COR-L47 (cell line): ENCODE measurements around the gene CSNK1G1.
"Not testable (repeated sequence)": the region's sequence is repeated elsewhere in the genome, so short reads cannot be mapped to it uniquely, and the experiment has no call there.

Experiments used
- DNase-seq: peaks from one replicate; lab custom pipeline; 2025; lab: John Stamatoyannopoulos, UW

Gene CSNK1G1

DNA sequence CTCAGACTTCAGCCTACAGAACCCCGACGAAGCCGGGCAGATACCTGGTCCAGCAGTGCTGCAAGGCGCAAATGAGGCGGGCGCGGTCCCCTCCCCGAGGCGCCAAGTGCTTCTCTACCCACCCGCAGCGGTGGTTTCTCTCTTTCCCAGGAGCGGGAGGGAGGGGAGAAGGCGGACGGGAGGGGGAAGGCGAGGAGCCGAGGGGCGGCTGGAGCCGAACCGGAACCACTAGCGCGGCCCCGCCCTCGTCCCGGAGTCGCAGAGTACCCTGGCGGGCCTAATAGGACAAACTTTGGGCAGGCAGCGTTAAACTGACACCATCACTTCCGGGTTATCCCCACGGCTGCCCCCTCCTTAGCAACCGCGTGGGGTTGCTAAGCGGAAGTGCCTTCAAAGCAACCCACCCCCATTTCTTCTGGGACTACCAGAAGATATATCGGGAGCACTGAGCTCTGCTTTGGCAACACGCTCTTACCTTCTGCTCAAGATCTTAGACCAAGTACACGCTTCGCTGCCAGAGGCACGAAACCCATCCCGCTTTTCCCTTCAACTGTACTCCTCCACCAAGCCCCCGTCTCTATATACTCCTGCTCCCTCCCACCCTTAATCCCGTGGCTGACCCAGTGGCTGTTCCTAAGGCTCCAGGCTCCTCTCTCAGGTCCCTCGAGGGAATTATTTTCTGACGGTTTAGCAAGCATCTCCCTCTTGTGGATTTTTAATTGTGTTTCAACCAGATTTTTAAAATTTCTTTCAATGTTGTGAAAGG is at the start of gene CSNK1G1:
CSNK1G1 (minus strand) TSS at position 230 of the 766 bp plus-strand sequence. CDS start 55,674 bp downstream, outside the sequence.
- DNase-seq: peak; percentile 96

DNA sequence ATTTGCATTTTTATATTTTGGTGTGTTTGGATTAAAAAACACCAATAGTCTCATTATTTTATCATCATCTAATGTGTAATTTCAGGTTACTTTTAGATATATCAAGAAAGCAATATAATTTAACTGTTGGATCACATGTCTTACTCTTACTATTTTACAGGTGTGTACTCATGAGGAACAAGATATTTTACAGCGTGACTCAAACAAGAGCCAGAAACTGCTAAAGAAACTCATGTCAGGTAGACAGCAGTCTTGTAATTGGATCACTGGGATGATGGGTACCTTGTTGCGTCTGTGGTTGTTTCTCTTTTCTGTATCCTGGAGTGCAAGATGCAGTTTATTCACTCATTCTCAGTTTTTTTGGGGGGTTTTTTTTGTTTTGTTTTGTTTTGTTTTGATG is 44.6 kb upstream of the CSNK1G1 start:
- no peak for DNase-seq

DNA sequence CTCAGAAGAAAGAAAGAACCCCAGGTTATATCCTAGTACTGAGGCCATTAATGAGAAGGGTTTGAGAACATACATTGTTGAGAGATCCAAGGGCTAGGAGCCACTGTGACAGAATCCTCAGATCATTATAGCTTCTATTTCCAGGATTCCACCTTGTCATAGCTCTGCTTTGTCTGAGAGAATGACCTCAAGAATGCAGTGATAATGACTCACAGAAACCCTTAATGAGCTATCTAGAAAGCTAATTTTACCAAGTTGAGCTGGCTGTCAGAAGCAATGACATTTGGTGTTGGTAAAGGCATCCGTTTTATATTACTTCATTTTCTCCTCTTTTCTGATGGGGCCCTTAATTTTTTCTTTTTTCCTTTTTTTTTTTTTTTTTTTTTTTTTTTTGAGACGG is 42.6 kb upstream of the CSNK1G1 start:
- DNase-seq: no peak

DNA sequence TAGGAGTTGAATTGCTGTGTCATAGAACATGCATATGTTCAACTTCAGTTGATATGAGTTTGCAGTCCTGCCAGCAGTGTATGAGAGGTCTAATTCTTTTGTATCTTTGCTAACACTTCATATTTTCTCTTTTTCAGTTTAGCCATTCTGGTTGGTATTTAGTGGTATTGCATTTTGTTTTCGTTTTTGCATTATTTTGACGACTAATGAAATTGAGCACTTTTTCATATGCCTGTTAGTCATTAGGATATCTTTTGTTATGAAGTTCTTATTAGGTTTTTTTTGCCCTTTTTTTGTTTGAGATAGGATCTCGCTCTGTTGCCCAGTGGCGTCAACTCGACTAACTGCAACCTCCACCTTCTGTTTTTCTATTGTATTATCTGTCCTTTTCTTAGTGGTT is 40.8 kb upstream of the CSNK1G1 start:
- no peak for DNase-seq

DNA sequence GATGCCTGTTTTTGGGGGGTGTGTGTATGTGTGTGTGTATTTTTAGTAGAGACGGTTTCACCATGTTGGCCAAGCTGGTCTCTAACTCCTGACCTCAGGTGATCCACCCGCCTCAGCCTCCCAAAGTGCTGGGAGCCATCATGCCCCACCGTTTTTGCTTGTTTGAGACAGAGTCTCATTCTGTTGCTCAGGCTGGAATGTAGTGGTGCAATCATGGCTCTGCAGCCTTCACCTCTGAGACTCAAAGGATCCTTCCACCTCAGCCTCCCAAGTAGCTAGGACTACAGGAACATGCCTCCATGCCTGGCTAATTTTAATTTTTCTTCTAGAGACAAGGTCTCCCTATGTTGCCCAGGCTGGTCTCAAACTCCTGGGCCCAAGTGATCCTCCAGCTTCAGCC is 36.5 kb upstream of the CSNK1G1 start:
- DNase-seq: not testable (repeated sequence)

DNA sequence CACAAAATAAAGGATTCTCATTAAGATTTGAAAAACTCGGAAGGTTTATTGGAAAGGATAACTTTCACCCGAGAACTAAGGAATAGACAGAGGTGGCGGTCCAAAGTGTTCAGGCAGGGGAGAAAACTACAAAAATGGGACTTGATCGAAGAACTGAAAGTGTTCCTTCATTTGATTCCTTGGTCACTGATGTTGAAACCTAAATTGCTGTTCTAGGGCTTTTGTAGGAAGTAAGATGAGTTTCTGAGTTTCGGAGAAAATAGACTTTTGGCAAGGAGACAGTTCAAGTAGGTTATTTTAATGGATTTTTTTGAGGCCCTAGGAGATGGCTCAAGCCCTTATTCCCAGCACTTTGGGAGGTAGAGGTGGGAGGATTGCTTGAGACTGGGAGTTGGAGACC is 33.1 kb upstream of the CSNK1G1 start:
- DNase-seq: no peak

DNA sequence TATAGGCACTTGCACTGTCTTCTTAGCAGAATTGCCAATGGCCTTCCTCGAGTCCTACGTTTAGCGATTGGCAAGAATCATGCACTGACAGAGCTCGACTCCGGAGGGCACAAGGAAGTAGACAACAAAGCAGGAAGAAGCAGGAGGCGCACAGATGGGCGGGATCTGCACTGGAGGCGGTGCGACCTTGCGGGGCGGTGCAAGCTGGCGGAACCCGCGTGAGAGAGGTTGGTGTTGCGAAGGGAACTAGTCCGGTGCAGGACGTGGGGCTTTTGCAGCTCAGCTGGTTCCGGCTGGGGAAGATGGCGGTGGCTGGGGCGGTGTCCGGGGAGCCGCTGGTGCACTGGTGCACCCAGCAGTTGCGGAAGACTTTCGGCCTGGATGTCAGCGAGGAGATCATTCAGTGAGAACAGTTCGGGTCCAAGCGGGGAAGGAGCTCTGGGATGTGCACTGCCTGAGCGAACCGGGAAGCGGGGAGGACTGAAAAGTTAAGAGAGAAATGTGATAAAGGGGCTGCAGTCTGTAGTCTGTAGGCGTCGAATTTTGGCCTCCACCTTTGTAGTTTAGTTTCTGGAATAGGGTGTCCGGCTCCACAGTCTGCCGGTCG is 31.7 kb upstream of the CSNK1G1 start, which contains the start of gene TRIP4:
TRIP4 (plus strand) TSS at position 275 of the 607 bp plus-strand sequence; CDS start at position 303, 28 bp downstream.
- DNase-seq: peak; percentile 95

DNA sequence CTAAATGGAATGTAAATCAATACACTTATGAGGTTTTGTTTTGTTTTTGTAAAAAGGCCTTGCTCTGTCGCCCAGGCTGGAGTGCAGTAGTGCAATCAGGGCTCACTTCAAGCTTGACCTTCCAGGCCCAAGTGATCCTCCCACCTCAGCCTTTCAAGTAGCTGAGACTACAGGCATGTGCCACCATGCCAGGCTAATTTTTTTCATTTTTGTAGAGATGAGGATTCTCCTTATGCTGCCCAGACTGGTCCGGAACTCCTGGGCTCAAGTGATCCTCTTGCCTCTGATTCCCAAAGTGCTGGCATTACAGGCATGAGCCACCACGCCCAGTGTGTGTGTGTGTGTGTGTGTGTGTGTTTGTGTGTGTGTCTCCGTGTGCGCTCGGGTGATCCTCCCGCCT is 30.3 kb upstream of the CSNK1G1 start:
- DNase-seq: no peak

DNA sequence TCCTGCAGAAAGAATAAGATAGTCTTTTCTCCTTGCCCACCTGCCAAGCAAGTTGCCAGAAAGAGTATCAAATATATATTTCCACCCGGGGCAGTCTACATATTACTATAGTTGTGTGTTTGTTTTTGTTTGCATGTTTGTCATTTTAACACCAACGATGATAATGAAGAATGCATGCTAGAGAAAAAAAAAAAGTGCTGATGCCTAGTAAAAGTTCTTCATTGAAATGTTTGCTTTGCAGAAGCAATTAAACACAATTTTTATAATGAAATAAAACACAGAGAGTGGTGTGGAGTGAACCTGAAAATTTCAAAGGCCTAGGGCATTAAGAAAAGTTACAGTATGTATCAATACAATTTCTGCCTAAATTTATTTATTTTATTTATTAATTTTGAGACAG is 27.8 kb upstream of the CSNK1G1 start:
- no peak for DNase-seq

DNA sequence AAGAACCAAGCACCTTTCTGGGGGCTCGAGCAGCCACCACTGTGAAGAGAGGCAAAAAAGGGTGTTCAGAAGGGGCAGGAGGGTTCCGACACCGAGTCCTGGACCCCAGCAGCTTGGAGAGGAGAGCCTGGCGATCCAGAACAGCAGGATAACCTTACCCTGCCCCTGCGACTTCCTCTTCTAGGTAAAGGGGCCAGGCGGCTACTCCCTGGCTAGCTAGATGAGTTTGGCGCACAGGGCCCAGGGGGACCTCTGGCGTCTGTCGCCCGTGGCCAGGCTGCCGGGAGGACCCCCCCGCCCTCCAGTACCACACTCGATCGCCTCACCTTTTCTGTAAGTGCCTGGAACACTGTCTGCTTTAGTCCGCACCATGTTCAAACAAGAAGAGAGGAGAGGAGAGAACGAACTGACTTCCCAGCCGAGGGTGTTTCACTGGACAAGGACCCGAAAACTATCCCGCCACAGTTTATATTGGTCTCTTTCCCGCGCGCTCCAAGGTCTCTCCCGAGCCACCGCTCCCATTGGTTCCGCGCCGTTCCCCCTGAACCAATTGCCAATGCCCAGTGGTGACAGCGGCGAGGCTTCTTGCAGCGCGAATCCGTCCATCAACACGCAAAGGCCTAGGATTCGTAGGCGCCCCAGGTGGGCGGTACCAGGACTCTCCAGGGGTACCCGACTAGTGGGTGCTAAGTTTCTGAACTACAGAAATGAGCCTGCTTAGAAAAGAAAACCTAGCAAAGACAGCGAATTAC is 25.2 kb upstream of the CSNK1G1 start, which contains the start of gene PCLAF:
PCLAF (minus strand) TSS at position 442 of the 752 bp plus-strand sequence; CDS start at position 372, 70 bp downstream.
- peak; percentile 96 for DNase-seq

DNA sequence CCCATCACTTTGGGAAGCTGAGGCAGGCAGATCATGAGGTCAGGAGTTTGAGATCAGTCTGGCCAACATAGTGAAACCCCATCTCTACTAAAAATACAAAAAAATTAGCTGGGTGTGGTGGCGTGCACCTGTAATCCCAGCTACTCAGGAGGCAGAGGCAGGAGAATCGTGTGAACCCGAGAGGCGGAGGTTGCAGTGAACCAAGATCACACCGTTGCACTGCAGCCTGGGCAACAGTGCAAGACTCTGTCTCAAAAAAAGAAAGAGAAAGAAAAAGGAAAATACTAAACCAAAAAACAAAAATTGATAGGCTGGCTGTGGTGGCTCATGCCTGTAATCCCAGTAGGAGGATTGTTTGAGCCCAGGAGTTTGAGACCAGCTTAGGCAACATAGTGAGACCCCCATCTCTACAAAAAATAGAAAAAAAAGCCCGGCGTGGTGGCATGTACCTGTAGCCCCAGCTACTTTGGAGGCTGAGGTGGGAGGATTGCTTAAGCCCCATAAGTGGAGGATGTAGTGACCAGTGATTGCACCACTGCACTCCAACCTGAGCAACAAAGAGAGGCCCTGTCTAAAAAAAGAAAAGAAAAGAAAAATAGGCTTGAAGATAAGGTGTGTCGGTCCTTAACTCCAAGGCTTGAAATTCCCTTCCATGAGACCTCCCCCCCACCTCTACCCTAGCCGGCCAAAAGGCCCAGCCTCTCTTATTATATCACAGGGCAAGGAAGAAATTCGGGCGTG is 24.3 kb upstream of the CSNK1G1 start:
- DNase-seq: not testable (repeated sequence)

DNA sequence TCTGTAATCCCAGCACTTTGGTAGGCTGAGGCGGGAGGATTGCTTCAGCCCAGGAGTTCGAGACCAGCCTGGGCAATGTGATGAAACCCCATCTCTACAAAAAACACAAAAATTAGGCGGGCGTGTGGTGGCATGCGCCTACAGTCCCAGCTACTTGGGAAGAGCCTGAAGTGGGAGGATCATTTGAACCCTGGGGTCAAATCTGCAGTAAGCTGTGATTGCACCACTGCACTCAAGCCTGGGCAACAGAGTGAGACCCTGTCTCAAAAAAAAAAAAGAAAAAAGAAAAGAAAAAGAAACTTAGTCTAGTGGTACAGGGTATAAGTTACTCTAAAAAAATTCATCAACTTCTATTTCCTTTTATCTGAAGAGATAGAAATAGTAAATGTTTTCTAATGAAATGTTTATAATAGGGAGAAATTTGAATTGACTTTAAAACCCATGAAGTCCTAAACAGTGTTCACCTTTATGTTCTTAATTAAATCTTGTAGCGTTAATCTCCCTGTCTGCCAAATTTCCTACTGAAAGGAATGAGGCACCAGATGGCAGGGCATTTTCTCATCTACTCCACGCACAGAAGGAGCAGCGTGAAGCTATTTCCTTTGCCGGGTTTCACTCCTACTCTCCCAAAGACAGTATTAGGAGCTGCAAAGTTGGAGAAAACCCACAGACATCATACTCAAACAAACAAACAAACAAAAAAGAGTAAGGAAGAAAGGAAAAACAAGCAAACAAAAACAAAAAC is 23.4 kb upstream of the CSNK1G1 start:
- DNase-seq: no peak

DNA sequence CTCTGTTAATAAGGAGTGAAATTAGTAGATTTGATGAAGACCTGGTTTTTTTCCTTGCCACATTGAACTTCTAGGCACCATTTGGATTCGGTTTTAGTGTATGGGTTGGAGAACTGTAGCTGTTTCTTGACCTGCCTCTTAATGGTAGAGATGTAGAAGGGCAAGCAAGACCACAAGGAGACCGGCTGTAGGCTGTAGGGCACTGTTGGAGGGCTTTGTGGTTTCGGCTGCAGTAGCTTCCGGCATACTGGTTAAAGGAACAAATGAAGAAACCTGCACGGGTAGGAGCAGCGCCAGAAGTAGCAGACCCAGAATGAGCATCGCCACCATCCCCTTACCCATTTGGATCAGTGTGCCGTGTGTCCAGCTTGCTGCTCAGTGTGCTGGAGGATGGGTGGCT is 17.4 kb upstream of the CSNK1G1 start:
- no peak for DNase-seq

DNA sequence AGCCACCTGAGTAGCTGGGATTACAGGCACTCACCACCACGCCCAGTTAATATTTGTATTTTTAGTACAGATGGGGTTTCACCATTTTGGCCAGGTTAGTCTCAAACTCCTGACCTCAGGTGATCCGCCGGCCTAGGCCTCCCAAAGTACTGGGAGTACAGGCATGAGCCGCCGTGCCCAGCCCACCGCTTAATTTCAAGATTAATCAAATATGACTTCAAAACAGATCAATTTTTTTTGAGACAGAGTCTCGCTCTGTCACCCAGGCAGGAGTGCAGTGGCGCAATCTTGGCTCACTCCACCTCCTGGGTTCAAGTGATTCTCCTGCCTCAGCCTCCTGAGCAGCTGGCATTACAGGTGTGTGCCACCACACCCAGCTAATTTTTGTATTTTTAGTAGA is 15.4 kb upstream of the CSNK1G1 start:
- not testable (repeated sequence) for DNase-seq

DNA sequence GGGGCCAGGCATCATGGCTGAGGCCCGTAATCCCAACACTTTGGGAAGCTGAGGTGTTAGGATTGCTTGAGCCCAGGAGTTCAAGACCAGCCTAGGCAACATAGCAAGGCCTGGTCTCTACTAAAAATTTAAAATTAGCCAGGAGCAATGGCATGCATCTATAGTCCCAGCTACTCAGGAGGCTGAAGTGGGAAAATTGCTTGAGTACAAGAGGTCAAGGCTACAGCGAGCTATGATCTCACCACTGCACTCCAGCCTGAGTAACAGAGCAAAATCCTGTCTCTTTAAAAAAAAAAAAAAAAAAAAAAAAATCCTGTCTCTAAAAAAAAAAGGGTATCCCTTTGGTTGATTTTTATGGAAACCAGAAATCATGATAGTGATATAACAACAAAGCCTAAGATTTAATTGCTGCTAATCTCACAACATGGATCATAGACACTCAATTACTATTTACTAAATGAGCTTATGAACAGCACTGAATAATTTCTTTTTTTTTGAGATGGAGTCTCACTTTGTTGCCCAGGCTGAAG is 13.2 kb upstream of the CSNK1G1 start:
- DNase-seq: no peak

DNA sequence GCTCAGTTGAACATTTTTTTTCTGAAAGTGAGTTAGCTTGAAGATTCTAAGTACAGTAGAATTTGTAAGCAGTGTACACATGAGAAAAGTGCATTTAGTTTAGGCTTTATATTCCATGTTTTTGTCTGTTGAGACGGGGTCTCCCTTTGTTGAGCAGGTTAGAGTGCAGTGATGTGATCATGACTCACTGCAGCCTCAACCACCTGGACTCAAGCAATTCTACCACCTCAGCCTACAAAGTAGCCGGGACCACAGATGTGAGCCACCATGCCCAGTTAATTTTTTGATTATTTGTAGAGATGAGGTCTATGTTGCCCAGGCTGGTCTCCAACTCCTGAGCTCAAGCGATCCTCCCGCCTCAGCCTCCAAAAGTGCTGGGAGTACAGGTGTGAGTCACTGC is 5.3 kb upstream of the CSNK1G1 start:
- no peak for DNase-seq

DNA sequence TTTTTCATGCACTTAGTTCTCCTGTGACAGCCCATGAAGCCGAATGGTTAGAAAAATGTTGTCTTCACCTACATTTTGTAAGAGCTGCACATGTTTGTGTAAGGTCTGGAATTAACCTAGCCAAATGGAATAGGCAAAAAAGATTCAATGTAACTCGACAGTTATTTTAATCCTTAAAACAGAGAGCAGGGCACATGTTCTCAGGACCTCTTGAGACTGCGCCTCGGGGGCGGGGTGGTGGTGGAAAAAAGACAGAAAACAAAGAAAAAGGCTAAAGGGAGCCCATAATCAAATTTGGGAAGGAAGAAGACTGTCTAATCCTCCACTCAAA is 702 bp upstream of the CSNK1G1 start:
- no peak for DNase-seq

DNA sequence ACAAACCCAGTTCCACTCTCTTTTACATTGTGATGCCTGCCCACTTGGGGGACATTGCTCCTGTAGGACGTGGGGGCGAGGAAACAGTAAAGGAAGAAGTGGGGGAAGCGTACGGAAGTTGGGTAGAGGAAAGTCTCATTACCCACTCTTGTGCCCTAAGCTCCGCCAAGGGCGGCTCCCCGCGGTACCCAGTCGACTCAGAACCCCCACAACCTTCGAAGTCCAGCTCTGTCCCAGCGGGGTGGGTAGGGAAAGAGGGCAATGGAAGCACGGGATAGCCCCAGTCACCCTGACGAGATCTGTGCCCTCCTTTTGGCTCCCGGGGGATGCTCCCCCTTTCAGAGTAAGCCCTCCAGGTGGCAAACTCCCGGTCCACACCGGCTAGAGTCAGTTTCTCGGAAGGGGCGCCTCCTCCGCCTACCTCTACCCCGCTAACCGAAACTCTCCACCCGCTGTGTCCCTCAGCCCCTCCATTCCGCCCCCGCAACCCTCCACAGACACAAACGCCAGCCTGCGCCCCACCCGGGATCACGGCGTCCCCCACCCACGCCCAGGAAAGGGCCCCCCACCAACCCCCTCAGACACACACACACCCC is 527 bp downstream of the CSNK1G1 start:
- DNase-seq: no peak

DNA sequence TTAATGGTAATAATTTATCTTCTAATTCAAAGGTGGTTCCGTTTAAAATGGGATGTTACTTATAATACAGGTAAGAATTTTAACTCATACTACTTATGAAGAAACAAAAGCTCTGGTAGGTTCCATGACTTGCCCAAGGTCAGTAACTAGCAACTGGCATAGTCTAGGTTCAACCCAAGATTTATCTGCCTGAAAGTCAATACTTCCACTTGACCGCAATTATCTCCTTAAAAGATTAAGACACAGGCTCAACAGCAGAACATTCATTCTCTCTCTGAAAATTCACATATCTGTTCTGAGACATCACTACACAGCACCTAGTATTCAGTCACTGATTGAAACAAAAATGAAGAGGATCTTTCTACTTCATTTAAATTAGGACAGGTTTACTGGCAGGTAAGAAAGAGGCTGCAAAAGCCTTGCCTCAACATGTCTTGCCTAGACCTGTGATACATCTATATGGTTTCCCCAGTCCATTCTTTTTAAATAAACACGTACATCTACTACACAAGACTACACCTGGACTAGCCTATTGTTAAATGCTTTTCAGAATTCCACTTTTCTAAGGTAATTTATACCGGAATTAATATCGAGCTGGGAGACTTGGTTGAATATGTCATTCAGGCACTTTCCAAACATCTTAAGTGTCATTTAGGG is 1.2 kb downstream of the CSNK1G1 start:
- no peak for DNase-seq

DNA sequence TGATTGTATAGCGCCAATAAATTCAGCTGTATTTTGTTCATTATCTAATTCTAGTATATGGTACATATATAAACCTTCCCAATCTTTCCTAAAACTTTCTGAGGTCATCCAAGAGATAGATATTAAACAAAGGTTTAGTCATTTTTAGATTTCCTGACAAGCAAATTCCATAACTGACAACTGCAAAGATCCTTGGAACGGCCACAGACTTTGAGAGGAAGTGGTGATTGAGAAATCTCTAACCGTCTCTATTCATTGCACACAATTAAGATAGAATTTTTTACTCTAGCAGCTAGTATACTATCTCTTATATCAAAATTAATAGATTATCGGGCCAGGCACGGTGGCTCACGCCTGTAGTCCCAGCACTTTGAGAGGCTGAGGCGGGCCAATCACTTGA is 4.7 kb downstream of the CSNK1G1 start:
- no peak for DNase-seq
